BE2C (cell line): ENCODE measurements around the gene TLN1.

ENCODE experiments used
- DNase-seq: peaks from one replicate; pipeline ENCODE4 v3.0.0-alpha.2; 2020
- H3K27me3 ChIP-seq: fragments of 250-450 bp; sonication (Bioruptor Pico); 2 replicates; pipeline ENCODE4 v1.5.1; 2020; ENCODE audit warnings: mild to moderate bottlenecking
- H3K36me3 ChIP-seq: fragments of 250-450 bp; sonication (Bioruptor Pico); 2 replicates; pipeline ENCODE4 v1.5.1; 2020; ENCODE audit warnings: mild to moderate bottlenecking
- H3K4me1 ChIP-seq: fragments of 250-450 bp; sonication (Bioruptor Pico); 2 replicates; pipeline ENCODE4 v1.5.1; 2020
- H3K4me3 ChIP-seq: 2 replicates; pipeline ENCODE4 v1.5.1; 2011; ENCODE audit warnings: low read depth, low read length
- H3K9me3 ChIP-seq: fragments of 250-450 bp; sonication (Bioruptor Pico); 2 replicates; pipeline ENCODE4 v1.5.1; 2020
- CTCF ChIP-seq: IDR thresholded peaks from 2 replicates; pipeline ENCODE4 v1.5.1; 2012; ENCODE audit warnings: mild to moderate bottlenecking, low read depth, low read length

The TLN1 gene

GRCh38 chr9:35649431-35650340 is 82.3 kb downstream of the TLN1 start:
- Histone ChIP-seq H3K27me3 (no peaks in the 10 kb centered on the region), H3K9me3 (no peaks in the 10 kb centered on the region), H3K36me3 (no peaks in the 10 kb centered on the region), H3K4me1 (no peaks in the 10 kb centered on the region), H3K4me3 (no peak overlapping the region)
- no peak for DNase-seq
- no peak for TF ChIP-seq CTCF
